DND-41 (cell line): ENCODE data around the gene SLC25A39.

Experiments used
- CTCF ChIP-seq: IDR thresholded peaks from 2 replicates; pipeline ENCODE4 v1.5.1; 2012; ENCODE audit warnings: borderline replicate concordance, low read length, moderate library complexity, mild to moderate bottlenecking; ENCODE audit not compliant: poor library complexity, severe bottlenecking; ENCODE audit errors: extremely low read depth
- EZH2 ChIP-seq: IDR thresholded peaks from 3 replicates; pipeline ENCODE4 v1.6.1; 2012; ENCODE audit warnings: borderline replicate concordance, low read depth, mild to moderate bottlenecking, moderate library complexity, low read length, inconsistent platforms; ENCODE audit not compliant: severe bottlenecking

- TF ChIP-seq CTCF (no peak), EZH2 (no peak)
Observed at GRCh38 chr17:44283344-44284023, 41.1 kb downstream of the SLC25A39 start.
